Neural crest cell (in vitro differentiated cells): ENCODE data around the gene SH2D7. TPM values are rescaled to one million over a fixed set of nuclear protein-coding genes. Genes with fewer than 3 reads are reported as not detected.
A peak's percentile ranks its signal among the peaks of the same experiment; 100 is the strongest.

Source experiments
- DNase-seq: peaks from one replicate; pipeline ENCODE4 v3.0.0; 2021; ENCODE audit warnings: low read depth, mixed read lengths, low spot score
- H3K27ac Mint-ChIP-seq: one replicate; pipeline ENCODE4 v1.8.0; 2021; ENCODE audit warnings: mild to moderate bottlenecking, mixed read lengths; ENCODE audit not compliant: unreplicated experiment
- H3K27me3 Mint-ChIP-seq: 2 replicates; pipeline ENCODE4 v1.8.0; 2021; ENCODE audit warnings: low read depth, mild to moderate bottlenecking, mixed read lengths
- H3K36me3 Mint-ChIP-seq: 2 replicates; pipeline ENCODE4 v1.8.0; 2021; ENCODE audit warnings: low read depth, mild to moderate bottlenecking, mixed read lengths
- H3K4me1 Mint-ChIP-seq: 2 replicates; pipeline ENCODE4 v1.8.0; 2021; ENCODE audit warnings: mixed read lengths
- H3K4me3 Mint-ChIP-seq: one replicate; pipeline ENCODE4 v1.8.0; 2021; ENCODE audit warnings: mild to moderate bottlenecking, mixed read lengths
- H3K9me3 Mint-ChIP-seq: 2 replicates; pipeline ENCODE4 v1.8.0; 2021; ENCODE audit warnings: mixed read lengths
- total RNA-seq: library from RNA; stranded (reverse); gene quantifications from 2 replicates; pipeline ENCODE4 v1.2.1, GENCODE V29; 2021
- TF ChIP-seq, protein P1 (sequence below): fragments of 200-600 bp; sonication (generic); conservative IDR thresholded peaks from 2 replicates; pipeline ENCODE4 v1.5.0; 2021; ENCODE audit warnings: antibody characterized with exemption, mild to moderate bottlenecking

The SH2D7 gene
- total RNA-seq, 1 donor from 2014 or later: not detected

DNA sequence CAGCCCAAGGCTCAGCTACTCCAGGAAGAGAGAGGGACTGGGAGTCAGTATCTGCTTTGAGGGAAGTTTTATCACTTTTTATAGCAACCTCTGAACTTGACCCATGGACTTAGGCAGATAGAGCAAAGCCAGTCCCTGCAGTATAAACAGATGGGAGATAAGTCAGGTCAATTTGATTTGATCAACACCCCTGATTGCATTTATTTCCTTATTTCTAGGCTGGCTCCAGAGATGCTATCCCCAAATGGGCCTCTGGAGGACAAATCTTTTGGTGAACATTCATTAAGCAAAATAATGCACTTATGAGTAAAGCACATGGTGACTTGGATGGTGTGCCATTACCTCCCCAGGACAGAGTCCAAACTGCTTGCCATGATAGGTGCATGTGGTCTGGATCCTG is 47.9 kb downstream of the SH2D7 start:
- Mint-ChIP-seq H3K4me3 (no peak overlapping the region), H3K9me3 (no peaks in the 10 kb centered on the region), H3K27me3 (no peaks in the 10 kb centered on the region), H3K4me1 (no peaks in the 10 kb centered on the region), H3K27ac (no peak overlapping the region), H3K36me3 (no peaks in the 10 kb centered on the region)
- no peak for DNase-seq
- TF ChIP-seq, protein P1, sequence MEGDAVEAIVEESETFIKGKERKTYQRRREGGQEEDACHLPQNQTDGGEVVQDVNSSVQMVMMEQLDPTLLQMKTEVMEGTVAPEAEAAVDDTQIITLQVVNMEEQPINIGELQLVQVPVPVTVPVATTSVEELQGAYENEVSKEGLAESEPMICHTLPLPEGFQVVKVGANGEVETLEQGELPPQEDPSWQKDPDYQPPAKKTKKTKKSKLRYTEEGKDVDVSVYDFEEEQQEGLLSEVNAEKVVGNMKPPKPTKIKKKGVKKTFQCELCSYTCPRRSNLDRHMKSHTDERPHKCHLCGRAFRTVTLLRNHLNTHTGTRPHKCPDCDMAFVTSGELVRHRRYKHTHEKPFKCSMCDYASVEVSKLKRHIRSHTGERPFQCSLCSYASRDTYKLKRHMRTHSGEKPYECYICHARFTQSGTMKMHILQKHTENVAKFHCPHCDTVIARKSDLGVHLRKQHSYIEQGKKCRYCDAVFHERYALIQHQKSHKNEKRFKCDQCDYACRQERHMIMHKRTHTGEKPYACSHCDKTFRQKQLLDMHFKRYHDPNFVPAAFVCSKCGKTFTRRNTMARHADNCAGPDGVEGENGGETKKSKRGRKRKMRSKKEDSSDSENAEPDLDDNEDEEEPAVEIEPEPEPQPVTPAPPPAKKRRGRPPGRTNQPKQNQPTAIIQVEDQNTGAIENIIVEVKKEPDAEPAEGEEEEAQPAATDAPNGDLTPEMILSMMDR: no peak

DNA sequence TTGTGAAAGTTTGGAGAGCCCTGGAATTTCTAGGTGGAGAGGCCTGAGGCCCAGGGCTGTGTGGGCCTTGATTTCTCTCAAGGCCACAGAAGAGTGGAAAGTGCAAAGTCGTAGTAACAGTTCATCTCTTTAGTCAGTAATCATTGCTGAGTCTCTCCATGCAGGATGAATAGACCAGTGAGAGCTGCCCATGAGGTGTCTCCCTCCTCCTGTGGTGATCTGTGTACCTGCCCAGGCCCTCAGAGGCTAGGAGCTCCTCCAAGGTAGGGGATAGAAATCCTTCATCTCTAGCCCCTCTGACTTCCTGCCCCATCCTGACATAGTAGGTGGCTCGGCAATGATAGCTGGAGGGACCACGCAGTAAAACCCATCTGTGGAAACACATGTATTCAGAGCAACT is 50.0 kb downstream of the SH2D7 start:
- H3K27me3 Mint-ChIP-seq: no peaks in the 10 kb centered on the region
- H3K9me3 Mint-ChIP-seq: no peaks in the 10 kb centered on the region
- TF ChIP-seq, protein P1: no peak
- no peaks in the 10 kb centered on the region for H3K4me1 Mint-ChIP-seq
- no peak for DNase-seq
- H3K36me3 Mint-ChIP-seq: no peaks in the 10 kb centered on the region
- H3K27ac Mint-ChIP-seq: no peak overlapping the region
- H3K4me3 Mint-ChIP-seq: no peak overlapping the region

DNA sequence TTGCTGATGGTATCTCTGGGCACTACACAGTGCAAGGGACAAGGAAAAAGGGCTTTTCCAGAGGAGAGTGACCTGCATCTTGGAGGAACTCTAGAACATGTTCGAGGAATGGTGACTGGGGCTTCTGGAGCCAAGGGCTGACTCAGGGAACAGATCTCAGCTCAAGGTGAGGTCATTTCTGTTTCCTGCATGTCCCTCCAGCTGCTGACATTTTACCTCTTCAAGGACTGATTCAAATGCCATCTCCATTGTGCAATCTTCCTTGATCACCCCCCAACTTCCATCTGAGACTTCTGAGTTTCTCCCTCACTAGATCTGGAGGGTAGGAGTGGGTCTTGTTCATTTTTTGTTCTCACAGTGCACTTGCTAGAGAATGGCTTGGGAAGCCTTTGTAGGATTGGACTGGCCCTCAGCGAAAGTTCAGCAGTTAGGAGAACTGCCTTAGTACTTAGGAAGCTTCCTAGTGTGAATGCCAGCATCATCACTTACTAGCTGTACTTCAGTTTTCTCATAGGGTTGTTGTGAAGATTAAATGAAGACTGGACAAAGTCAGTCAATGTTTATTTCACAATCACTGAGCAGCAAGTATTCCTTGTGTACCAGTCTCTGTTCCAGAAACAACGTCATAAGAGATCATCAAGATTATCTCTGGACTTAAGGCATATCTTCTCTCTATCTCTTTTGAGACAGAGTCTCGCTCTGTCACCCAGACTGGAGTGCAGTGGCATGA is 54.2 kb downstream of the SH2D7 start:
- H3K27ac Mint-ChIP-seq: no peak overlapping the region
- H3K4me1 Mint-ChIP-seq: peaks cover 23% of the 10 kb centered on the region
- H3K36me3 Mint-ChIP-seq: no peaks in the 10 kb centered on the region
- TF ChIP-seq, protein P1: no peak
- H3K4me3 Mint-ChIP-seq: peak overlapping the region; percentile 81
- H3K9me3 Mint-ChIP-seq: no peaks in the 10 kb centered on the region
- no peak for DNase-seq
- no peaks in the 10 kb centered on the region for H3K27me3 Mint-ChIP-seq

DNA sequence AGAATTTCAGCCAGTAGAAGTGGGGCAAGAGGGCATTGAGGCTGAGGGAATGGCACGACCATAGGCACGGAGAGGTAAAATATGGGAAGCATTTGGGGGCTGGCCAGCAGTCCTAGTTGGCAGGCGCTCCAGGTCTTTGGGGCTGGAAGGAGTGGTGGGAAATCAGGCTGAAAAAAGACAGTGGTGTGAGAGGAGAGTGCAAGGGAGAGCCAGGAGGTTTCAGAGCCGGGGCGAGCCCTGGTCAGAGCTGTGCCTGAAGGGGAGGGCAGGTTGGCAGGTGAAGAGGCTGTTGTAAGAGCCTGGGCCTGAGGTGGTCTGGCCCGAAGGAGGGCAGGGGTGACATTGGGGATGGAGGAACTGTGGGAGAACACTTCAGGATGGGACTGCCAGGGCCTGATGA is 55.2 kb downstream of the SH2D7 start:
- DNase-seq: no peak
- H3K4me3 Mint-ChIP-seq: peak overlapping the region; percentile 81
- H3K27me3 Mint-ChIP-seq: no peaks in the 10 kb centered on the region
- no peak overlapping the region for H3K27ac Mint-ChIP-seq
- H3K9me3 Mint-ChIP-seq: no peaks in the 10 kb centered on the region
- no peaks in the 10 kb centered on the region for H3K36me3 Mint-ChIP-seq
- peaks cover 24% of the 10 kb centered on the region for H3K4me1 Mint-ChIP-seq
- TF ChIP-seq, protein P1: no peak

DNA sequence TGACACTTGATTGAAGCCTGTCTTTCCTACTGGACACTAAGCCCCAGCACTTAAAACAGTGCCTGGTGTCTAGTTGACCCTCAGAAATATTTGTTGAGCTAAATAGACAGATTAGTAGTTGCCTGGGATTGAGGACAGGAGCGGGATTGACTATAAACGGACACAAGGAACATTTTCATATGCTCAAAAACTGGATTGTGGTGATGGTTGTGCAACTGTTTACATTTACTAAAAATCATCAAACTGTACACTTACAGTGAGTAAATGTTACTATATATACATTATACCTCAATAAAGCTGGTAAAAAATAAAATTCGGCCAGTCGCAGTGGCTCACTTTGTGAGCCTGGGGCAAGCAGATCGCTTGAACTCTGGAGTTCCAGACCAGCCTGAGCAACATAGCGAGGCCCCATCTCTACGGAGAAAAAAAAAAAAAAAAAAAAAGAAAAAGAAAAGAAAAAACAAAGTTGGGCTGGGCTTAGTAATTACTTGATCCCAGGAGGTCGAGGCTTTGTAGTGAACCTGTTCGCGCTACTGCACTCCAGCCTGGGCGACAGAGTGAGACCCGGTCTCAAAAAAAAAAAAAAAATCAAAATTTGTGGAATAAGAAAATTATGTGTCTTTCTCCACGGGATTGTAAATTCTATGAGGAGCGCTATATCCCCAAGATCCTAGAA is 56.2 kb downstream of the SH2D7 start:
- Mint-ChIP-seq H3K36me3 (peaks cover 2% of the 10 kb centered on the region), H3K4me1 (peaks cover 28% of the 10 kb centered on the region), H3K4me3 (peak overlapping the region; percentile 99), H3K27me3 (no peaks in the 10 kb centered on the region), H3K9me3 (no peaks in the 10 kb centered on the region), H3K27ac (peak overlapping the region; percentile 92)
- TF ChIP-seq, protein P1: no peak
- no peak for DNase-seq
